GM19238 (cell line): Measurements from ENCODE around the gene GLB1L3.
"Not testable (repeated sequence)": the region's sequence is repeated elsewhere in the genome, so short reads cannot be mapped to it uniquely, and the experiment has no call there.

Source experiments
- DNase-seq: peaks from one replicate; pipeline ENCODE4 v3.0.0; 2011; ENCODE audit warnings: low spot score; ENCODE audit not compliant: insufficient read length

The GLB1L3 gene

DNA sequence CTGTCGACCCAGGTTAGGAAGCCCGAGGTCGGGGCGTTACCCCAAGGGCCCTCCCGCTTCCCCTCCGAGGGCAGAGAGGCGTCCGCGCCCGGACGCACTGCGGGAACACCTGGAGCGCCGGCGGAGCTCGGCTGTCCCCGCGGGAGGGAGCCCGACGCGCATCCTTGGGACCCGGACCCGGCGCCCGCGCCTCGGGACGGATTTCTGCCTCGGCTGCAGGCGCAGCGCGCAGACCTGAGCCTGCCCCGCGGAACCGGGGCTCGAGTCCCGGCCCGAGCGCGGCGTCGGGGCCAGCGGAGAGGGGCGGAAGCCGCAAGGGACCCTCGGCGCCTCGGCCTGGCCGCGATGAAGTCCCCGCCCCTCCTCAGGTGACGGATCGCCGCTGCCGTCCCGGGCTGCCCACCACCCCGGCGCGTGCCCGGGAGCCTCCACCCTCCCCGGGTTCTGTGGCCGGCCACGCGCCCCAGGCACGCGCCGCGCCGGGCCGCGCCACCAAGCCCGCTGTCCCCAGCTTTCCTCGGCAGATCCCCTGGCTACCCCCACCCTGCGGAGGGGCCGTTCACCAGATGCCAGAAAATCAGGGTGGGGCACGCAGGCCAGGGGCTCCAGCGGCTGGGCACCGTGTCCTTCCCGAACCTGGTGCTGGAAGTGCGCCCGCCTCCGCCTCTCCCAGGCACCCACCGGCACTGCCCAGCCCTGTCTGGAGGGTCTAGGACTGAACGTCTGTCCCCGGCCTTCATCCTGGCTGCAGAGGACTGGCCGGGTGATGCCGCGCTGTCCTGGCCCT lies 410 bp downstream of the GLB1L3 start:
- DNase-seq, result no peak

DNA sequence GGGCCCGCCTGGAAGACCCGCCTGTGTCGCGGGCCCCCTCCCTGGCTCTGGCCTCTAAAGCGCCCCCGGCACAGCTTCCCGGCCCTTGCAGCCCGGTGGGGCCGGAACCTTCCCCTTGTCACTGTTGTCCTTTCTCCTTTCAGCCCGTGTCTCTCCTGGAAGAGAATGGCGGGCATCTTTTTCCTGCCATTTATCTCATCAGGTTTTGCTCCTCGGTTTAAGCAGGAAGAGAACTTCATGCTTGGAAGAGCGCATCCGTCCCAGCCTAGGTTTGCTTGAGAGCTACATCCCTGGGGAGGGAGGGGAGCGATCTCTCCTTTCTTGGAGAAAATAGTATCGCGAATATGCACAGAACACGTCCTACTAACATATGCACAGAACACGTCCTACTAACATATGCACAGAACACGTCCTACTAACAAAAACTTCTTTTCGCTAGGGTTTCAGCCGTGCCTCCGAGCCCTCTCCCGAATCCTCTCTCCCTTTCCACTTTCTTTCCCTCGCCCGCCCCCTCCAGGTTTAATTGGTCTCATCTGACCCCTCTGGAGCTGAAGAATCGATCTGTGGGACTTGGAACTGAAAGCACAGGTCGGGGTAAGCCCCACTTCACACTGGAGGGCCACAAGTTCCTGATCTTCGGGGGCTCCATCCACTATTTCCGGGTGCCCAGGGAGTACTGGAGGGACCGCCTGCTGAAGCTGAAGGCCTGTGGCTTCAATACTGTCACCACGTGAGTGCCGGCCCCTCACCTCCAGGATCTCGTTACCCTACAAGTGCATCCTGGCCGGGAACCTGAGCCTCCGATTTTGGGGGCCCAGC lies 1.2 kb downstream of the GLB1L3 start:
- DNase-seq, result no peak

DNA sequence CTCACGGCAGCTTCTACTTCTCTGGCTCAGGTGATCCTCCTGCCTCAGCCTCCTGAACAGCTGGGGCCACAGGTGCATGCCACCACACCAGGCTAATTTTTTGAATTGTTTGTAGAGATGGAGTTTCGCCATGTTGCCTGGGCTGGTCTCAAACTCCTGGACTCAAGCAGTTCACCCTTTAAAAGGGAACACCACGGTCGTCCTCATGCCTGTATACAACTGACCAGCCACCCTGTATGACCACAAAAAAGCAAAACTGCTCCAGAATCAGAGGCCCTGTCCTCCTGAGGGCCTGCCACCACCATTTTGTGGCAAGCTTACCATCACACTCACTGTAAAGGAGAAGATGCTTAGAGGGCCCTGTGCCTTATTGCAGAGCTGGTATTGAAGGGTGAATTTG lies 2.2 kb downstream of the GLB1L3 start:
- DNase-seq, result no peak

DNA sequence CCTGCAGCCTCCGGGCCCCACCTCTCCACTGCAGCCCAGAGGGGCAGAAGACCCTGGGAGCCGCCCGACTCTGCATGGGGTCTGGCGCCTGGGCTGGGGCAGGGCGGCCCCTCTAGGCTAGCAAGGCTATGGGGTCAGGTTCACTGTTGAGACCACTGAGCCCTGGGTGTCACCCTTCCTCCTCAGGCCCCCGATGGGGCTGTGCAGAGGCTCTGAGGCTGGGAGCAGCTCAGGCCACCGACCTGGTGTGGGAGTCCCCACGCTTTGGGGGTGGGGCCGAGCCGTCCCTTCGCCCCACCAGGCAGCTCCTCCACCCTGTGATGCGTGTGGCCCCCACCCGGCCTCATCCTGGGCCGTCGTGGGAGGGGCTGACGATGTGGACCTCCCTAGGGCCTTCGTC lies 5.5 kb downstream of the GLB1L3 start:
- DNase-seq, result not testable (repeated sequence)

DNA sequence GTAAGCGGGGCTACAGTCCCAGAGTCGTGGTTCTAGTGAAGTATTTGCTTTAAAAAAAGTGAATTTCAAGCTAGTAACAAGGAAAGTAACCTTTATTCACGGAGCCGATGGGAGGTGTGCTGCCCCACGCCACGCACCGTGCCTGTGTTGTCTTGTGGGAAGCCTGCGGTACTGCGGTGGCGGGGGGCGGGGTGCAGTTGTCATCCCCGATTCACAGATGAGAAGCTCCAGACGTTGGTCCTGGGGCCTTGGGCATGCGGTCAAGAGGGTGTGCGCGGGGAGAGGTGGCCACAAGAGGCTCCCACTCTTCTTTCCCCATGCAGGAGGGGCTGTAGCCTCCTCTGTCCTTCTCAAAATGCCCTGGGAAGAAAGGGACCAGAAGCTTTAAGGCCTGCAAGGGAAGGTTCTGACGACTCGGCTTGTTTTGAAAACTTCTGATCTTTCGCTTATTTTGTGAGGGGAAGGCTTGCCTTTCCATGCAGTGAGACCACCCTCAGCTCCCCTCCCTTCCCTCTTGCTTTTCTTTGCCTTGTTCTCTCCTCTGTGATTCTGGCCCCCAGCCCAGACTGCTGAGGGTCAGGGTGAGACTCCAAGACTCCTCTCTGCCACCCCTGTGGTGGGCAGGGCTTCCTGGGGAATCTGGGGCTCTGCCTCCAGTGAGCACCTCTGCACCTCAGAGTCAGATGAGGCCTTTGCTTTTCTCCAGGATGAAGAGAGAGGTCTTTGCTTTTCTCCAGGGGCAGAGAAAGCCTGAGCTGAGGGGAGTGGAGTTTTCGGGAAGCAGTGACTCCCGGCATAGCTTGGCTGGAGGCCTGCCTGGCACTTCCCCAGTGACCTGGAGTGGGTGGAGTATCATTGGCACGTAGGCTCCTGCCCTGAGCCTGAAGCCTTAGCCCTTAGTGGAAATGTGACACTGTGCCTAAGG lies 6.2 kb downstream of the GLB1L3 start:
- no peak for DNase-seq

DNA sequence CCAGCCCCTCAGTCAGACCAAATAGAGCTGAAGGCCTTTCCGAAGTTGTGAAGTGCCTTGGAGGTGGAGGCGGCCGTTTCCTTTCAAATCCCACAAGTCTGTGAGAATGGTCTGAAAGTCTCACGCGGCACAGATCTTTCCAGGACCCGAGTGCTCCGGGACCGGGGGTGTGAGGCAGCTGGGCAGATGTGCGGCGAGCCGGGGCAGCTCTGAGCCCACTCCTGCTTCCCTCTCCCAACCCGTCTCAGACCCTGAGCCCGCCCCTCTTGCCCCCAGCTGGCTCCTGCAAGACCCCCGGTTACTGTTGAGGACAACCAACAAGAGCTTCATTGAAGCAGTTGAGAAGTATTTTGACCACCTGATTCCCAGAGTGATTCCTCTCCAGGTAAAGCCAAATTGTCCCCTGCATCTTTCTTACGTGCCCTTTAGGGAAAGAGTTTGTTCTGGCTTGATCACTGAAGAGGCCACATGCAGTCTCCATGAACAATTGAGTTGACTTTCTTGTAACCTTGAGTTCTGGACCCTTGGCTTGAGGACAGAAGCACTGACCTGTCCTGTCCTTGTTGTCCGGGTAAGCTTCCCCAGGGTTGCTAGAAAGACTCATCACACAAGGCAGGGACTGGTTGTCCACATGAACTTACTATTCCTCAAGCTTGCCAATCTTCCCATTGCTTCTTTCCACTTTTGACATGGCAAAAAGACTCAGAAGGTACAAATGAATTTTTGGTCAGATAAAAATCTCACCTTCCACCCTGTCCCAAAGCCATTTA lies 7.5 kb downstream of the GLB1L3 start:
- no peak for DNase-seq

DNA sequence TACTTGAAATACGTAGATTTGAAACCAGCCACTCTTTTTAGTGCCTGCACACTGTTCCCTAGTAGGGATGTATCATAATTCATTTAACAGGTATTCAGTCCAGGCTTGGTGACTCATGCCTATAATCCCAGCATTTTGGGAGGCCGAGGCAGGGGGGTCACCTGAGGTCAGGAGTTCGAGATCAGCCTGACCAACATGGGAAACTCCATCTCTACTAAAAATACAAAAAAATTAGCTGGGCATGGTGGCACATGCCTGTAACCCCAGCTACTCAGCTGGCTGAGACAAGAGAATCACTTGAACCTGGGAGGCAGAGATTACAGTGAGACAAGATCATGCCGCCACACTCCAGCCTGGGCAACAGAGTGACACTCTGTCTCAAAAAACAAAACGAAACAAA lies 8.2 kb downstream of the GLB1L3 start:
- not testable (repeated sequence) for DNase-seq

DNA sequence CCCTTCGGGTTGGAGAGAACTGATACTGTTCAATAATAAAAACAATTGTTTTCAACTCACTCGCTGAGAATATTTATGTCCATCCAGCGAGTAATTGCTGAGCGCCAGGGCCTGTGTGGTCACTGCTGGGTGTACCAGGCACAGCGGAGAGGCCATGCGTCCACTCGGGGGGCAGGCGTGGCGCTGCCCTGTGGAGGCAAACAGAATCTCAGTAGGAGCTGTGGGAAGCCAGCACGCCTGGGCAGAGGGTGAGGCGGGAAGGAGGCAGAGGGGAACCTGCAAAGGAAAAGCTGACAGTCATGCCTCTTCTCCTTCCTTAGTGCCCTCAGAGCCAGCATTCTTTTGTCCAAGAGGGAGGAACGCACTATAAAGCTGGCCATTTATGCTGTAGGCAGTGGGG lies 11.4 kb downstream of the GLB1L3 start:
- no peak for DNase-seq

DNA sequence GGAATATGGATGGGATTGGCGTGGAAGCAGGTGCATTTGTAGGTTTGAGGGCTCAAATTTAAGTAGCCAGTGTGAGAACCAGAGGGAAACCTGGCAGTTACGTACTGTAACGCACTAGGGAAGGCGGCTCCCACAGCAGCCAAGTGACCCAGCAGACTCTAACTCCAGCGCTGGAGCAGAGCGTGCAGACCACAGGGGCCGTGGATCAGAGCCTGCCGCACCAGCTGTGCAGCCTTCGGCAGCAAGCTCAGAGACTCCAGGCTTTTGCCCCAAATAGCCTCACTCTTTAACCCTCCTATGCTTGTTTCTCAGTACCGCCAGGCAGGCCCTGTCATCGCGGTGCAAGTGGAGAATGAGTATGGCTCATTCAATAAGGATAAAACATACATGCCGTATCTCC lies 12.3 kb downstream of the GLB1L3 start:
- no peak for DNase-seq

DNA sequence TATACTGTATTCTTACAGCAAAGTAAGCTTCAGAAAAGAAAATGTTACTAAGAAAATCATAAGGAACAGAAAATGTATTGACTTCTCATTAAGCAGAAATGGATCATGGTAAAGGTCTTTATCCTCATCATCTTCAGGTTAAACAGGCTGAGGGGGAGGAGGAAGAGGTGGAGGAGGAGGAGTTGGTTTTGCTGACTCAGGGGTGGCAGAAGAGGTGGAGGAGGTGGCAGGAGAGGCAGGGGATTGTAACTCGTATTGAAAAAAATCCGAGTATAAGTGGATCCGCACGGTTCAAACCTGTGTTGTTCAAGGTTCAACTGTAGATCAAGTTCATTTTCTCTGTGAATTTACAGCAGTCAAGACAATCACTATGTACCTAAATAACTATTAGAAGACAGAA lies 13.0 kb downstream of the GLB1L3 start:
- DNase-seq, result no peak

DNA sequence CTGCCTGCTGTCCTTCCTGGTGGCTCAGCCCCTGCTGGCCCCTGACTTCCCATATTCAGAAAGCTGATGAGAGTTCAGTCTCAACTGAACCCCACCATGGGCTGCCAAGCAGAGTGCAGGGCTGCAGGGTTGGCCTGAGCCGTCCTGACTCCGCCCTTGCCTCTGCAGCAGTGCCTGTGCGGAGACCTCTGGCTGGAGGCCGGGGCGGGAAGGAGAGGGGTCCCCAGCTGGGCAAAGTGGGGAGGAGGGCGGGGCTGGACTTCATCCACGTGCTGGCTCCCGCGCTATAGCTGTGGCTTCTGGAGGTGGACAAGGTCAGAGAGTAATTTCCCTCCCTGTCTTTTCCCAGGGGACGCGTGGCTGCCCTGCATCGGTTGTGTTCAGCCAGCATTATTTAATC lies 13.6 kb downstream of the GLB1L3 start:
- no peak for DNase-seq

DNA sequence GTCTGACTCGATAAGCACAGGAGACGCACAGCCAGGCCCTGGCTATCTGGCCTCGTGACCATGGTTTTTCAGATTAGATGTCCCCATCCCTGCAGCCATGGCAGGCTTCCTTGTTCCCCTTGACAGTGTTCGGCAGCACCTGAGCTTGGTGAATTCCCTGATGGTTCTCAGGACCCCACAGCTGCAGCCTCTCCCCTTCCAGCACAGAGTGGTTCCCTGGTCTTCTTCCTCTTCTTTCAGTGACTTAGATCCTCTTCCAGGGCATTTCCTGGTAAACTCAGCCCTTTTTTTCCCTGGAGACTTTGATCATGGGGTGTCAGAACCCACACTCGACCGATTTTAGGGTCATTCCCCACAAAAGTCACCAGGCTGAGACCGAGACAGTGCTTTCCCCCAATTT lies 14.5 kb downstream of the GLB1L3 start:
- DNase-seq, result no peak

DNA sequence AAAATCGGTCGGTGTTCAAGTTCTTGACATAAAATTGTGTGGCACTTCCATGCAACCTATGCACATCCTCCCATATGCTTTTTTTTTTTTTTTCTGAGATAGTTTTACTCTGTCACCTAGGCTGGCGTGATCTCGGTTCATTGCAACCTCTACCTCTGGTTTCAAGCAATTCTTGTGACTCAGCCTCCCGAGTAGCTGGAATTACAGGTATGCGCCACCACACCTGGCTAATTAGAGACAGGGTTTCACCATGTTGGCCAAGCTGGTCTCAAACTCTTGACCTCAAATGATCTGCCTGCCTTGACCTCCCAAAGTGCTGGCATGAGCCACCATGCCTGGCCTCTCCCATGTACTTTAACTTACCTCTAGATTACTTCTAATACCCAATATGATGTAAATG lies 15.0 kb downstream of the GLB1L3 start:
- DNase-seq, result no peak

DNA sequence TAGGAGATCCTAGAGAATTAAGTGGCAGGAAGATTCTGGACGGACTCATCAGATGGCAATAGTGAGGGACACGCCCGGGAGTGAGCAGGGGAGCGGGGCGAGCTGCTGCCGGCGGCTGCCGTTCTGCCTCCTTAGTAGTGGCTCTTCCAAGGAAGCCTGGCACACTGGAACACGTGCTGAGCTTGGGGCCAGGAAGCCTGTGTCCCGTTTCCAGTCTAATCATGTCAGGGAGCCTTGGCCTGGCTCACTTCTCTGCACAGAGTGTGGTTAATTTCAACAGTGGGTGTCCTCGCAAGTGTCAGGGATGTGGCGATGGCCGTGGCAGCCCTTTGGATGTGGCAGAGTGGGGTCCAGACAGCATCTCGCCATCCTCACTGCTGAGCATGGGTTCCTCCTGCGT lies 16.5 kb downstream of the GLB1L3 start:
- no peak for DNase-seq

DNA sequence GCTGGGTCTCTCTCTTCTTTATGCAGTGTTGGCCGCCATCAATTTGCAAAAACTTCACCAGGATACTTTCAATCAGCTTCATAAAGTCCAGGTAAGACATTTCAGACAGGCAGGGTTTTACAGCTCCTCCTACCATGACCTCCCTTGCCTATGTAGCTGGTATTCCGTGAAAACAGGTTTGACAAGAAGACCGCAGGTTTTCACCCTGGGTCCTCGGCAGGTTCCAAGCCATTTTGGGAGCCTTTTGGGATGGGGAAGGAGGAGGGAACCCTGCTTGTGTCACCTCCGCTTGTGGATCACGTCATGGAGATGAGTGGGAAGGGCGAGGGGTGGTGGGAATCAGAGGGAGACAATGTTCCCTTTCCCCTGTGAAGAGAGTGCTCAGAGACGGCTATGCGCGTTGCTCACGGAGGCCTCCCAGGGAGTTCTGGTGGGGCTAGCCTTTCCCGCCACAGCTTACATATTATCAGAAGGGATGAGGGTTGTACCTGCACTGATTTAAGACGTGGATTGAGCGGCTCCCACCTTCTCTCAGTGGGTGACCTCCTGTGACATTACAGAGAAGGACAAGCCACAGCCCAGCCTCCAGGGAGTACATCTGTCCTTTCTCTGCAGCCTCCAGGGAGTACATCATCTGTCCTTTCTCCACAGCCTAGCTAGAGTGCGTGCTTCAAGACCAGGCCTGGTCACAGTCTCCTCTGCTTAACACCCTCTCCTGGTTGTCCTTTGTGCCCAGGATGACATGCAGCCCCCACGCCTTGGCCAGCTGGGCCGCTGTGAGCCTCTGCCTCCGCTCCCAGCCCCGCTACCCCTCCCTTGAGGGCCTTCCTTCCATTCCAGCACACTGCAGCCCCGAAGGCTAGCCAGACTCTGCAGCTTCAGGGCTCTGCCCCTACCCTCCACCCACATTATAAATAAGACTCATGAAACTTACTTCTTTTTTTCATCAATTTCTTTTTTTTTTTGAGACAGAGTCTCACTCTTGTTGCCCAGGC lies 17.2 kb downstream of the GLB1L3 start:
- no peak for DNase-seq

DNA sequence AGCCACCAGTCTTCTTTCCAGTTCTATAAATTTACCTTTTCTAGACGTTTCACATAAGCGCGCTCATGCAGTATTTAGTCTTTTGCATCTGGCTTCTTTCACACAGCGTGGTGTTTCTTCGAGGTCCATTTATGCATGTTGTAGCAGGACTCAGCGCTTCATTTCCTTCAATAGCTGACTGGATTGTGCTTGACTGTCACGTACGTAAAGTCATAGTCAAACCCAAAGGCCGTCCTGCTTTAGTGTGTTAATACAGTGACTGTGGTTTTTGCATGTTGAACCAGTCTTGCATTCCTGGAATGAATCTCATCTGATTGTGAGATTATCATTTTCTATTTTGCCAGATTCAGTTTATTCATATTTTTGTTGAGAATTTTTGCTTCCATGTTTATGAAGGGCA lies 18.5 kb downstream of the GLB1L3 start:
- no peak for DNase-seq

DNA sequence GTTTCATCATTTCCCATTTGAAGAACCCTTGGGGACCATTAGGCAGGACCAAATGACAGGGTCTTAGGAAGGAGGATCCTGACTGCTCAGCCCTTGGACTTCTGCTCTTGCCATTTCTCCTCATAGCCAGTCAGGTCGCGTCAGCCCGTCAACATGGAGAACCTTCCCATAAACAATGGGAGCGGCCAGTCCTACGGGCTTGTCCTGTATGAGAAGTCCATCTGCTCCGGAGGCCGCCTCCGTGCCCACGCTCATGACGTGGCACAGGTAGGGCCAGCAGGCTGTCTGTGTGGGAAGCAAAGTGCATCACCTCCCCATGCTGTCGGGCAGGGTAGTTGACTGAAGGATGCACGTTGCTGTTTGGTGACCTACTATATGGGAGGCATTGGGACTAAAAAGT lies 36.0 kb downstream of the GLB1L3 start:
- no peak for DNase-seq

DNA sequence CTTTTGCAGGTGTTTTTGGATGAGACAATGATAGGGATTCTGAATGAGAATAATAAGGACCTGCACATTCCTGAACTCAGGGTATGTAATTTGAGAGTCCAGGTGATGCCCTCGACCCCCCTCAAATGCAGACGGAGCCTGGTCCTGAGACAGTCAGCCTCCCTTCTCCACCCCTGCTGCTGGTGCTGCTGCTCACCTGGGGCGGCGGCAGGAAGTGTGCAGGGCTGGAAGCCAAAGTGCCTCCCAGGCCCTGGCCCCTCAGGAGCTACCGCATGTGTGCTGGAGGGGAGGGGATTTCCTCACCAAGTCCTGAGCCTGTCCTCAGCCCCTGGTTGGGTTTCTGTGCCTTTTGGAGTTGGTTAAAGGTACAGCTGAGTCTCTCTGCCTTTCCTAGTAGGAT lies 36.6 kb downstream of the GLB1L3 start:
- DNase-seq, result no peak

DNA sequence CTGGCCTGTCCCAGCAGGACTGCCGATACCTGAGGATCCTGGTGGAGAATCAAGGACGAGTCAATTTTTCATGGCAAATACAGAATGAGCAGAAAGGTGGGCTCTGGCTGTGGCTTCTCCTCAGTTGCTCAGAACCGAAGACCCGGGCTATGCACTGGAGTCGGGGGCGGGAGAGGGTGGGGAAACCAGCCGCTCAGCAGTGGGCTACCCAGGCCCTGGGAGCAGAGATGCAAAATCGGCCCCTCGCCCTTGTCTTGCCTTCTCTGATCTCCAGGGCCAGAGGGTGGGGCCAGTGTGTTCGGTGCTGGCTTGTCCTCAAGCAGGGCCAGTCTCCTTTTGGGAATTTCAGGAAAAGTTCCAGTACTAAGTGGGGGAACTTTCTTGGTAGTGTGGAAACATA lies 37.2 kb downstream of the GLB1L3 start:
- DNase-seq, result no peak
